GM18951 (cell line): Measurements from ENCODE around the gene RABL2A.
"Not testable (repeated sequence)": the region's sequence is repeated elsewhere in the genome, so short reads cannot be mapped to it uniquely, and the experiment has no call there.

Experiments used
- POLR2A ChIP-seq: IDR thresholded peaks from 4 replicates; pipeline ENCODE4 v1.6.1; 2011; ENCODE audit warnings: mild to moderate bottlenecking; ENCODE audit not compliant: insufficient read length, insufficient read depth; ENCODE audit errors: extremely low read depth
- in situ Hi-C: fragments of 300-500 bp; cut with MboI; formaldehyde crosslinking; loops from one replicate; pipeline ENCODE4 v1.12.0; 2022; ENCODE audit warnings: low sequenced_read_pairs, mixed read lengths, inconsistent platforms; ENCODE audit not compliant: unreplicated experiment

Gene RABL2A

DNA sequence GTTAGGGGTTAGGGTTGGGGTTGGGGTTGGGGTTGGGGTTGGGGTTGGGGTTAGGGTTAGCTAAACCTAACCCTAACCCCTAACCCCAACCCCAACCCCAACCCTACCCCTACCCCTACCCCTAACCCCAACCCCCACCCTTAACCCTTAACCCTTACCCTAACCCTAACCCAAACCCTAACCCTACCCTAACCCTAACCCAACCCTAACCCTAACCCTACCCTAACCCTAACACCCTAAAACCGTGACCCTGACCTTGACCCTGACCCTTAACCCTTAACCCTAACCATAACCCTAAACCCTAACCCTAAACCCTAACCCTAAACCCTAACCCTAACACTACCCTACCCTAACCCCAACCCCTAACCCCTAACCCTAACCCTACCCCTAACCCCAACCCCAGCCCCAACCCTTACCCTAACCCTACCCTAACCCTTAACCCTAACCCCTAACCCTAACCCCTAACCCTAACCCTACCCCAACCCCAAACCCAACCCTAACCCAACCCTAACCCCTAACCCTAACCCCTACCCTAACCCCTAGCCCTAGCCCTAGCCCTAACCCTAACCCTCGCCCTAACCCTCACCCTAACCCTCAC lies 24.1 kb upstream of the RABL2A start:
- no peak for TF ChIP-seq POLR2A
- in situ Hi-C loops: no loop called here

DNA sequence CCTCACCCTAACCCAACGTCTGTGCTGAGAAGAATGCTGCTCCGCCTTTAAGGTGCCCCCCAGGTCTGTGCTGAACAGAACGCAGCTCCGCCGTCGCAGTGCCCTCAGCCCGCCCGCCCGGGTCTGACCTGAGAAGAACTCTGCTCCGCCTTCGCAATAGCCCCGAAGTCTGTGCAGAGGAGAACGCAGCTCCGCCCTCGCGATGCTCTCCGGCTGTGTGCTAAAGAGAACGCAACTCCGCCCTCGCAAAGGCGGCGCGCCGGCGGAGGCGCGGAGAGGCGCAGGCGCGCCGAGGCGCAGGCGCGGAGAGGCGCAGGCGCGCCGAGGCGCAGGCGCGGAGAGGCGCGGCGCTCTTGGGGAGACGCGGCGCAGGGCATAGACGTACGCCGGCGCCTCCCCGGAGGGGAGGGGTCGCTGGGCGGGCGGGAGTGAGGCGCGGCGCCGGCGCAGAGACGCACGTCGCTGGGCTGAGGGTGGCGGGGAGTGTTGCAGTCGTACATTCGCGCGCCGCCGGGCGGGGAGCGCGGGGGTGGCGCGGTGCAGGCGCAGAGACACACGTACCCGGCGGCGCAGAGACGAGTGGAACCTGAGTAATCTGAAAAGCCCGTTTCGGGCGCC lies 23.5 kb upstream of the RABL2A start:
- peak; percentile 80 for TF ChIP-seq POLR2A

DNA sequence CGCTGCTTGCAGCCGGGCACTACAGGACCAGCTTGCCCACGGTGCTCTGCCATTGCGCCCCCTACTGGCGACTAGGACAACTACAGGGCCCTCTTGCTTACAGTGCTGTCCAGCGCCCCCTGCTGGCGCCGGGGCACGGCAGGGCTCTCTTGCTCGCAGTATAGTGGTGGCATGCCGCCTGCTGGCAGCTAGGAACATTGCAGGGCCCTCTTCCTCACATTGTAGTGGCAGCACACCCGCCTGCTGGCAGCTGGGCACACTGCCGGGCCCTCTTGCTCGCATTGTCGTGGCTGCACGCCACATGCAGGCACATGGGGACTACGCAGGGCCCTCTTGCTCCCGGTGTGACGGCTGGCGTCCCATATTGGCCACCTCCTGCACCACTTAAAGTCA lies 23.0 kb upstream of the RABL2A start:
- in situ Hi-C loops: not testable (repeated sequence)

More for the DNA sequence above, 23.5 kb upstream of the RABL2A start:
- in situ Hi-C loops: not testable (repeated sequence)

DNA sequence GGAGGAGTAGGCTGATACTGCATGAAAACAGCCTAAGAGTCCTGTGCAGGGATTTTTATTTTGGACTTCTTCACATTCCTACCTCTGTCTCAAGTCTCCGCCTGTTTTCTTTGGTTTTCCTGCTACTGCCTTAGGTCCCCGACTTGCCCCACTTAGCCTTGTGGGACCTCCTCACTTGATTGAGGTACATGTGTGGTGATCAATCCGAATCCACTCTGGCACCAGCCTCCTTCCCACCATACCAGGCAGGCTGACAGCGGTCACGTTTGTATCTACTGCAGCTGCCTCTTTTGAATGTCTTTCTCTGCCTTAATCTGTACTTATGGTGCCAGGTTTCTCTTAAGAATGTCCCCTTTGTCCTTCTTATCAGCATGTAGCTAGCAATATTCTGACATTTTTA lies 22.4 kb upstream of the RABL2A start:
- in situ Hi-C loops: not testable (repeated sequence)

DNA sequence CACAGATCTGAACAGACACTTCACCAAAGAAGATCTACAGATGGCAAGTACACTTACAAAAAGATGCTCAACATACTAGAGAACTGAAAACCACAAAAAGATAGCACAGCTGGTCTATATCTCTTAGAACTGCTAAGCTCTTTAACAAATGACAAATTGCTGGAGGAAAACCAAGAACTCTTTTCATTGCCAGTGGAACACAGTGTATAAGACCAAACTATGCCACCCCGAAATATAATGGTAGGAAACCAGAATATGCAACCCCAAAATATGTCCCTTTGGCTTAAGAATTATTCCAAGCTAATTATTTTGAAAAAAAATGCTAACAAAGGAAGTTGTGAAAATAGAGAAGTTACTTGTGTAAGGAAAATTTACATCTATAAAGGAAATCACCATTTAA lies 21.0 kb upstream of the RABL2A start:
- in situ Hi-C loops: not testable (repeated sequence)

DNA sequence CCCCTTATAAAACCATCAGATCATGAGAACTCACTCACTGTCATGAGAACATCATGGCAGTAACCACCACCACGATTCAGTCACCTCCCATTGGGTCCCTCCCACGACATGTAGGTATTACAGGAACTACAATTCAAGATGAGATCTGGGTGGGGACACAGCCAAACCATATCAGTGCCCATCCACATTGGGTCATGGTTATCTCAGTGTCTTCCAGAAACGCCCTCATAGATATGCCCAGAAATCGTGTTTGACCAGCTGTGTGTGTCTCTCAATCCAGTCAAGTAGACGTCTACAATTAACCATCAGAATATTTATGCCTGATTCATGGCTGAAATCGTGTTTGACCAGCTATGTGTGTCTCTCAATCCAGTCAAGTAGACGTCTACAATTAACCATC lies 17.2 kb upstream of the RABL2A start:
- in situ Hi-C loops: not testable (repeated sequence)

DNA sequence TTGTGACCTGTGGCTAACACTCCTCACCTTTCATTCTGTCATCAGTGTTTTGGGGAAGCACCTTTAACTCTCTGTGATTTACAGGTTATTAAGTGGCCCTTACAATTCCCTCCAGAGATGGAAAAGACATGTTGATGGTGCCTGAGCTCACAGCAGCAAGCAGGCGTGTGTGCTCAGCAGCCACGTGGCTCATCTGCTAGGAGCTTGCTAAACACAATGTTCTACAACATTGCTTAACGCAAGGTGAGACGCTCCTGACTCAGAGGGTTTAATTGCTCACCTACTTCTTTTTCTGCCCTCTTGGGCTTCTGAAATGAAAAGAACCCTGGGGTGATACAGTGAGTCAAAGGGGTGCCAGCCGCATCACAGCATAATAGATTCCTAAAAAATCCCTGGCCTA lies 6.1 kb upstream of the RABL2A start:
- in situ Hi-C loops: not testable (repeated sequence)

DNA sequence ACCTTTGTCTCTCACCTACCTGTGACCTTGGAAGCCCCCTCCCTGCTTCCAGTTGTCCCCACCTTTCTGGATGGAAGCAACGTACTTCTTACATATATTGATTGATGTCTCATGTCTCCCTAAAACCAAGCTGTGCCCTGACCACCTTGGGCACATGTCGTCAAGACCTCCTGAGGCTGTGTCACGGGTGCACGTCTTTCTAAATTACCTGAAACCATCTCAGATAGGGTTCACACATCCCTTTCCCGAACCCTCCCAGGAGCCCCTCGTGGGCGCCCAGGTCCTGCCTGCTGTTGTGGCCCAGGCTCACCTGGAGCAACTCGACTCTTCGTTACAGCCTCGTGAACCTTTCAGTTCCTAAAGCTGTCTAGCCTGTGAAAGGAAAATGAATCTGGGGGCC lies 1.2 kb upstream of the RABL2A start:
- in situ Hi-C loops: not testable (repeated sequence)

DNA sequence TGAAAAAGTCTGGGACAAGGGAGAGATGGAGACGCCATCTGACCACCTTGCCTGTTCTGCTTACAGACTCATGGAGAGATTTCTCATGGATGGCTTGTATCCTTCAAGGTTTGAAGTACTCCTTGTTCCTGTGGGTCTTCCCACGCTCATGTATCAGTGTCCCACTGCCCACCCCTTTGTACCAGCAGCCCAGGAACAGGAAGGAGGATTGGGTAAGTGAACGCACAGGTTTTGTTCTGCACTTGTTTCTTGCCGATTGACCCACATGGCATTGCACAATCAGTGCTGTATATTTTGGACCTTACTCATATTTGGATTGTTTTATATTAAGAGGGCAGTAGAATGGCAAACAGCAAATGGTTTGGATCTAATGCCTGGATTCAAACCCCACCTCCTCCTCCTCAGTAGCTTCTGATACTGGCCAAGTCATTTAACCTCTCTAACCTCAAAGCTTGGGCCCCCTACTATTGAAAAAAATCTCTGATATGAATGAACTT lies 5.8 kb downstream of the RABL2A start:
- in situ Hi-C loops: not testable (repeated sequence)

DNA sequence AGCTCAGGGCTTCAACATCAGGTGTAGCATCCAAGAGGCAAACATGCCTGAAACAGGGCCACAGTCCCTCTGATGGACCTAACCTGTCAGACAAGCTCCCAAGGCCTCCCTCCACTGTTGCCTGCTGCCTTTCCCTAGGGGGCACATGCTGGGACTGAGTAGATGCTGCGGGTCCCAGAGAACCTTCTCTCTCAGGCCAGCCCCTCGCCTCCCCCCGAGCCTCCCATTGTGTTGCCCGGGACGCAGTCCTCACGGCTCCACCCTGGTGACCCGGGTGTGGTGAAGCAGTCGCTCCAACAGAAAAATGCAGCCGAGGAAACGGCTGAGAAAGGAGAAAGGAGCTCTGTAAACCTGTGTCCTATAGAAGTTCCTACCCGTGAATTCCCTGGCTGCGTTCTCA lies 8.3 kb downstream of the RABL2A start:
- in situ Hi-C loops: not testable (repeated sequence)

DNA sequence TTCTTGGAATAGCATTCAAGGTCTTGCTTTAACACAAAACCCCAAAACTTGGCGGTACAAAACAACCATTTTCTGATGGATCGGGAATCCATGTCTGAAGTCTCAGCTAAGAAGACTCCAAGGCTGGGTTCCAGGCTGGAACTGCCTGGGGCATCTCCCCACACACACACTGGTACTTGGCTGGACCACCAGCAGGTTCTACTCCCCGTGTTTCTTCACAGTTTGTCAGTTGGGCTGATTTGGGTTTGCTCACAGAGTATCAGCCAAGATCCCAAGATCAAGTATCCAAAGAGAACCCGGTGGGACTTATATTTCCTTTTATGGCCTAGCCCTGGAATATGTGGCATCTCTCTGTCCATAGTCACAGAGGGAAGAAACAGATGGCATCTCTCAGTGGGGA lies 9.2 kb downstream of the RABL2A start:
- in situ Hi-C loops: not testable (repeated sequence)

DNA sequence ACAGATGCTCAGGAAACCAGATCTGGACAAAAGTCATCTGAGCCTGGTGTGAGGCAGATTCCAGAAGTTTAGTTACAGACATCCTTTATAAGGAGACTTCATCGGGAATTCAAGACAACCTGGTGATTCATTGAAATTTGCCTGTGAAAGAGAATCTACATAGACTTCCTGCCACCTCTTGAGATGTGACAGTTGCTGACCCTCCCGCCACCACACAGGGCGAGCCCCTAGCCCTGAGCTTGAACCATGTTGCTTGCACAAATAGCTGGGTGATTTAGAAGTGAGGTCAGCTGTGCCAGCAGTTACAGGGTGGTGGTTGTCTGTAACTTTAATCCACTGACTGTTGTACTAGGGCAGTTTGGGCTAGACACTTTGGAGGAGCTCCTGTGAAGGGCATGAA lies 11.0 kb downstream of the RABL2A start:
- in situ Hi-C loops: not testable (repeated sequence)

DNA sequence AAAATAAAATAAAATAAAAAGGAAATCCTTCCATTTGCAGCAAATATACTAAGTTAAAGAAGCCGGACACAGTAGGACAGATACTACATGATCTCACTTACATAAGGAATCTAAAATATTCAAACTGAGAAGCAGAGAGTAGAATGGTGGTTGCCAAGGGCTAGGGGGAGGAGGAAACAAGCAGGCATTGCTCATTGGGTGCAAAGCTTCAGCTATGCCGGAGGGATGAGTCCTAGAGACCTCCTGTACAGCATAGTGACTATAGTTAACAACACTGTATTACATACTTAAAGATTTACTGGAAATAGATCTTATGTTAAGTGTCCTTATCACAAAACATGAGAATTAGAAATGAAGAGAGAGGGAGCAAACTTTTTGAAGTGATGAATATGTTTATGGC lies 19.2 kb downstream of the RABL2A start:
- in situ Hi-C loops: not testable (repeated sequence)

DNA sequence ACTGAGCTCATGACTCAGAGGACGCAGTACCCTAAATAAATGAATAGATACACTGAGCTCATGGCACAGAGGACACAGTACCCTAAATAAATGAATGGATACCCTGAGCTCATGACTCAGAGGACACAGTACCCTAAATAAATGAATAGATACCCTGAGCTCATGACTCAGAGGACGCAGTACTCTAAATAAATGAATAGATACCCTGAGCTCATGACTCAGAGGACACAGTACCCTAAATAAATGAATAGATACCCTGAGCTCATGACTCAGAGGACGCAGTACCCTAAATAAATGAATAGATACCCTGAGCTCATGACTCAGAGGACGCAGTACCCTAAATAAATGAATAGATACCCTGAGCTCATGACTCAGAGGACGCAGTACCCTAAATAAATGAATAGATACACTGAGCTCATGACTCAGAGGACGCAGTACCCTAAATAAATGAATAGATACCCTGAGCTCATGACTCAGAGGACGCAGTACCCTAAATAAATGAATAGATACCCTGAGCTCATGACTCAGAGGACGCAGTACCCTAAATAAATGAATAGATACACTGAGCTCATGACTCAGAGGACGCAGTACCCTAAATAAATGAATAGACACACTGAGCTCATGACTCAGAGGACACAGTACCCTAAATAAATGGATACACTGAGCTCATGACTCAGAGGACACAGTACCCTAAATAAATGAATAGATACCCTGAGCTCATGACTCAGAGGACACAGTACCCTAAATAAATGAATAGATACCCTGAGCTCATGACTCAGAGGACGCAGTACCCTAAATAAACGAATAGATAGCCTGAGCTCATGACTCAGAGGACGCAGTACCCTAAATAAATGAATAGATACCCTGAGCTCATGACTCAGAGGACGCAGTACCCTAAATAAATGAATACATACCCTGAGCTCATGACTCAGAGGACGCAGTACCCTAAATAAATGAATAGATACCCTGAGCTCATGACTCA lies 24.1 kb downstream of the RABL2A start:
- in situ Hi-C loops: not testable (repeated sequence)

DNA sequence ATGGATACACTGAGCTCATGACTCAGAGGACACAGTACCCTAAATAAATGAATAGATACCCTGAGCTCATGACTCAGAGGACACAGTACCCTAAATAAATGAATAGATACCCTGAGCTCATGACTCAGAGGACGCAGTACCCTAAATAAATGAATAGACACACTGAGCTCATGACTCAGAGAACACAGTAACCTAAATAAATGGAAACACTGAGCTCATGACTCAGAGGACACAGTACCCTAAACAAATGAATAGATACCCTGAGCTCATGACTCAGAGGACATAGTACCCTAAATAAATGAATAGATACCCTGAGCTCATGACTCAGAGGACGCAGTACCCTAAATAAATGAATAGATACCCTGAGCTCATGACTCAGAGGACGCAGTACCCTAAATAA lies 25.5 kb downstream of the RABL2A start:
- in situ Hi-C loops: not testable (repeated sequence)

DNA sequence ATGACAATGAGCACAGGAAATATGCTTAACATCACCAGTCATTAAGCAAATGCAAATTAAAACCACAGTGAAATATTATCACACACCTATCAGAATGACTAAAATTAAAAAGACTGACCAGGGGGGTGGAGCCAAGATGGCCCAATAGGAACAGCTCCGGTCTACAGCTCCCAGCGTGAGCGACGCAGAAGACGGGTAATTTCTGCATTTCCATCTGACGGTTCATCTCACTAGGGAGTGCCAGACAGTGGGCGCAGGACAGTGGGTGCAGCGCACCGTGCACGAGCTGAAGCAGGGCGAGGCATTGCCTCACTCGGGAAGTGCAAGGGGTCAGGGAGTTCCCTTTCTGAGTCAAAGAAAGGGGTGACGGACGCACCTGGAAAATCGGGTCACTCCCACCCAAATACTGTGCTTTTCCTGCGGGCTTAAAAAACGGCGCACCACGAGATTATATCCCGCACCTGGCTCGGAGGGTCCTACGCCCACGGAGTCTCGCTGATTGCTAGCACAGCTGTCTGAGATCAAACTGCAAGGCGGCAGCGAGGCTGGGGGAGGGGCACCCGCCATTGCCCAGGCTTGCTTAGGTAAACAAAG lies 29.1 kb downstream of the RABL2A start:
- in situ Hi-C loops: not testable (repeated sequence)

DNA sequence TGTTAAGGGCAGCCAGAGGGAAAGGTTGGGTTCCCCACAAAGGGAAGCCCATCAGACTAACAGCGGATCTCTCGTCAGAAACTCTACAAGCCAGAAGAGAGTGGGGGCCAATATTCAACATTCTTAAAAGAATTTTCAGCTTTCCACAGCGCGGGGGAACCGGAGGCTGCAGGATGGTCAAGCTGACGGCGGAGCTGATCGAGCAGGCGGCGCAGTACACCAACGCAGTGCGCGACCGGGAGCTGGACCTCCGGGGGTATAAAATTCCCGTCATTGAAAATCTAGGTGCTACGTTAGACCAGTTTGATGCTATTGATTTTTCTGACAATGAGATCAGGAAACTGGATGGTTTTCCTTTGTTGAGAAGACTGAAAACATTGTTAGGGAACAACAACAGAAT lies 30.7 kb downstream of the RABL2A start:
- in situ Hi-C loops: not testable (repeated sequence)

DNA sequence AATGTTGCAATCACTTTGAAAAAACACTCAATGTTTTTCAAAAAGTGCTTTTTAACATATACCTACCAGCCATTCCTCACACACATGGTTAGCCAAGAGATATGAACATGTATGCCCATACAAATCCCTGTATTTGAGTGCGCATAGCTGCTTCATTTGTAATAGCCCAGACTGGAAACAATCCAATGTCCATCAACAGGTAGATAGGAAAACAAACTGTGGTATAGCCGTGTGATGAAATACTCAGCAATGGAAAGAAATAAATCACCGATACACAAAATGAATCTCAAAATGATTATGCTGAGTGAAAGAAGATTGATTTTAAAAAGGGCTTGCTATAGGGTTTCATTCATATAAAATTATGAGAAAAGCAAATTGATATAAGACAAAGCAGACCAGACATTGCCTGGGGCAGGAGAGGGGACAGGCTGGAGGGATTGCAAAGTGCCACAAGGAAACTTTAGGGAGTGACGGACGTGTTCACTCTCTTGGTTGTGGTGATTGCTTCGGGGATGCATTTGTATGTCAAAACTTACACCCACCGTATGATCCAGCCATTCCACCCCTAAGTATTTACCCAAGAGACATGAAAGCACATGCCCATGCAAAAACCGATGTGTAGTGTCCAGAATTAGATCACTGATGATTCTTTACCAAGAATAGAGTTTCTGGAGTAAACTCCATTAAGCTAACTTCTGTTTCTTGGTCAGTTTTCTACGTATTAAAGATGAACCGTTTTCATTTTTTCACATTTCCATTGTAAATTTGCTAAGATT lies 36.4 kb downstream of the RABL2A start:
- in situ Hi-C loops: not testable (repeated sequence)

DNA sequence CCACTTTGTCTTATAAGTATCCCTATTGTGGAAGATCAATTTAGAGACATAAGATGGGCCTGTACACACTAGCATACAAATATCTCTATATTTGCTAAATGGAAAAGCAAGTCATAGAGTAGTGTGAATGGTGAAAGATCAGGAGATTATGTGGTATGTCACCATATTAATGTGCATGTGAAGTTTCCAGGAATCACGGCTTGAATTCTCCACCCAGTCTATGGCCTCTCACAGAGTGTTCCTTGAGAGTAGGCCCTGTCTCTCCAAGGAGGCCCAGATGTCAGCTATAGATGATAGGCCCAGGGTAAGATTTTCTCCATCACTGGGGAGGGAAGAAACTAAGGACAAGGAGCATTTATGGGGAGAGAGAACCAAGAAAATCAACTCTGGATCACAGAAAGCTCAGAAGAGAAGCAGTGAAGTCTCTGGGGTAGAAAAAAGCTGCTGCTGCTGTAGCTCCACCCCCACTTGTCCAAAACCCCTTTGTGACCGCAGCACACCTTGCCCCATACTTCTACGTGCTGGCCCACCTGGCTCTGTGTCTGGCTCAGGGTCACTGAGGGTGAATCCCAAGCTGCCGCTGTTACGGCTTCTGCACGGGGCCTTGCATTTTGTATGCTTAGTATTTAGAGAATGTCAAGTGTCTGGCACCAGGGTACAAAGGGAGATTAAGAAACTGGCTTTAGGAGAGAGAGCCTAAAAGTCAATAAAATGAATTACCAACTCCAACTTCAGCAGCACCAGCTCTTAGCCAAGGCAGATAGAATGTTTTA lies 37.9 kb downstream of the RABL2A start:
- in situ Hi-C loops: not testable (repeated sequence)
